Measurements from ENCODE around the gene SLC16A1.

SLC16A1 gene

GRCh38 chr1:112881742-112882127 lies 74.3 kb downstream of the SLC16A1 start:
- DNase-seq (ENCODE audit: low read depth in 2 of 2) = no peak

- no peak for DNase-seq (ENCODE audit: low read depth in 2 of 2)
These were observed 76.2 kb downstream of the SLC16A1 start for GRCh38 chr1:112879834-112880233.

- DNase-seq (ENCODE audit: low read depth in 2 of 2) = no peak
These were observed 77.7 kb downstream of the SLC16A1 start for GRCh38 chr1:112878321-112878720.

- DNase-seq (ENCODE audit: low read depth in 2 of 2) = no peak
These were observed 78.2 kb downstream of the SLC16A1 start for GRCh38 chr1:112877750-112878149.

- DNase-seq (ENCODE audit: low read depth in 2 of 2) = no peak
These were observed 79.7 kb downstream of the SLC16A1 start for GRCh38 chr1:112876315-112876714.

- no peak for DNase-seq (ENCODE audit: low read depth in 2 of 2)
These were observed 83.4 kb downstream of the SLC16A1 start for GRCh38 chr1:112872551-112872962.

- DNase-seq (ENCODE audit: low read depth in 2 of 2) = no peak
These were observed 84.9 kb downstream of the SLC16A1 start for GRCh38 chr1:112870887-112871646.

GRCh38 chr1:112869895-112870294 lies 86.1 kb downstream of the SLC16A1 start:
- no peak for DNase-seq (ENCODE audit: low read depth in 2 of 2)

GRCh38 chr1:112868191-112868590 lies 87.8 kb downstream of the SLC16A1 start:
- DNase-seq (ENCODE audit: low read depth in 2 of 2) = no peak

- DNase-seq (ENCODE audit: low read depth in 2 of 2) = no peak
These were observed 89.0 kb downstream of the SLC16A1 start for GRCh38 chr1:112866981-112867380.

- no peak for DNase-seq (ENCODE audit: low read depth in 2 of 2)
These were observed 89.8 kb downstream of the SLC16A1 start for GRCh38 chr1:112866151-112866550.

- DNase-seq (ENCODE audit: low read depth in 2 of 2) = no peak
These were observed 93.1 kb downstream of the SLC16A1 start for GRCh38 chr1:112862753-112863426.
